ENCODE measurements around the gene PDE3A.

PDE3A gene

DNA sequence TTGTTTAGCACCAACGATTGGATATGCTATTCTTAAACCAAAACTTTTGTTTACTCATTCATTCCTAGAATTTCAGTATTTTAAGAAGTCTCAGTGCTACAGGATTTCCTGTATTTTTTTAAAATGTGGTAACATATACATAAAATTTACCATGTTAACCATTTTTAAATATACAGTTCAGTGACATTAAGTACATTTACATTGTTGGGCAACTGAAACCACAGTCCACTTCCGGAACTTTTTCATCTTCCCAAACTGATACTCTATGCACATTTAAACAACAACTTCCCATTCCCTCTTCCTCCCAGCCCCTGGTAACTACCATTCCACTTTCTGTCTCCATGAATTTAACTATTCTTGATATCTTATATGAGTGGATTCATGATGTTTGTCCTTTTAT lies 30.3 kb downstream of the PDE3A start:
- TF ChIP-seq, protein P1, sequence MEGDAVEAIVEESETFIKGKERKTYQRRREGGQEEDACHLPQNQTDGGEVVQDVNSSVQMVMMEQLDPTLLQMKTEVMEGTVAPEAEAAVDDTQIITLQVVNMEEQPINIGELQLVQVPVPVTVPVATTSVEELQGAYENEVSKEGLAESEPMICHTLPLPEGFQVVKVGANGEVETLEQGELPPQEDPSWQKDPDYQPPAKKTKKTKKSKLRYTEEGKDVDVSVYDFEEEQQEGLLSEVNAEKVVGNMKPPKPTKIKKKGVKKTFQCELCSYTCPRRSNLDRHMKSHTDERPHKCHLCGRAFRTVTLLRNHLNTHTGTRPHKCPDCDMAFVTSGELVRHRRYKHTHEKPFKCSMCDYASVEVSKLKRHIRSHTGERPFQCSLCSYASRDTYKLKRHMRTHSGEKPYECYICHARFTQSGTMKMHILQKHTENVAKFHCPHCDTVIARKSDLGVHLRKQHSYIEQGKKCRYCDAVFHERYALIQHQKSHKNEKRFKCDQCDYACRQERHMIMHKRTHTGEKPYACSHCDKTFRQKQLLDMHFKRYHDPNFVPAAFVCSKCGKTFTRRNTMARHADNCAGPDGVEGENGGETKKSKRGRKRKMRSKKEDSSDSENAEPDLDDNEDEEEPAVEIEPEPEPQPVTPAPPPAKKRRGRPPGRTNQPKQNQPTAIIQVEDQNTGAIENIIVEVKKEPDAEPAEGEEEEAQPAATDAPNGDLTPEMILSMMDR (IDR thresholded peaks at IDR 0.05), result no peak

DNA sequence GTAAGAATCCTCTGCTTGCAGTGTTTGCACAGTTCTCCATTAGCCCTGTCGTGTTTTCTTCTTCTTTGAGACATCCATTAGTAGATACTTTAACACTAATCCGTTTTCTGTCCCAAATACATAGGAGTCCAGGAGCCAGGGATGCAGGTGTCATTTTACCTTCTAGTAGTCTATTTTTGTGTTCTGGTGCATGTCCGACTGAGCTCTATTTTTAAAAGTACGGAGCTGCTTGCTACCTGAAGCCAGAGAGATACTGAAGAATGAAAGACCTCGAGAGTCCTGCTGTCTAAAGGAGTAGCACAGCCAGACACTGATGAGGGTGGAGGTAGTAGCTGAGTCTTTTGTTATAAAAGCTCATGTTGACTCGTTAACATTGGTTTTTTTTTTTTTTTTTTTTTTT lies 31.7 kb downstream of the PDE3A start:
- TF ChIP-seq, protein P1 (IDR thresholded peaks at IDR 0.05), result no peak

DNA sequence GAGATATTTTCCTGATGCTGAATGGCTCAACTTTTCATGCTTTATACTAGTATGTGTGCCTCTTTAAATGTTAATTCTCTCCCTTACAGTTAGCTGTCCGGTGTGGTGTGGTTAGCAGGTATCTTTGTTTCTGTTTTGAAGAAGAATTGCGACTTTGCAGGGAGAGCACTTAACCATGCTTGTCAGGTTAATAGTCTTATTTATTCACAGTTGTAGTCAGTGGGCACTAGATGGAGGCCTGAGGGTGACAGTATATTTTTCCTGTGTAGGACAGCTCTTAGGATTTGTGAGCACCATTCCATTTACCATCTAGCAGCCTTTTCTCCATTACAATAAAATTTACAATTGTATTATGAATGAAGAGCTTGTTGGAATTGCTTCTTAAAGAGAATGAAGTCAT lies 34.9 kb downstream of the PDE3A start:
- TF ChIP-seq, protein P1 (IDR thresholded peaks at IDR 0.05), result no peak

GRCh38 chr12:20404576-20405346 lies 36.4 kb downstream of the PDE3A start:
- TF ChIP-seq, protein P1 (IDR thresholded peaks at IDR 0.05), result no peak

DNA sequence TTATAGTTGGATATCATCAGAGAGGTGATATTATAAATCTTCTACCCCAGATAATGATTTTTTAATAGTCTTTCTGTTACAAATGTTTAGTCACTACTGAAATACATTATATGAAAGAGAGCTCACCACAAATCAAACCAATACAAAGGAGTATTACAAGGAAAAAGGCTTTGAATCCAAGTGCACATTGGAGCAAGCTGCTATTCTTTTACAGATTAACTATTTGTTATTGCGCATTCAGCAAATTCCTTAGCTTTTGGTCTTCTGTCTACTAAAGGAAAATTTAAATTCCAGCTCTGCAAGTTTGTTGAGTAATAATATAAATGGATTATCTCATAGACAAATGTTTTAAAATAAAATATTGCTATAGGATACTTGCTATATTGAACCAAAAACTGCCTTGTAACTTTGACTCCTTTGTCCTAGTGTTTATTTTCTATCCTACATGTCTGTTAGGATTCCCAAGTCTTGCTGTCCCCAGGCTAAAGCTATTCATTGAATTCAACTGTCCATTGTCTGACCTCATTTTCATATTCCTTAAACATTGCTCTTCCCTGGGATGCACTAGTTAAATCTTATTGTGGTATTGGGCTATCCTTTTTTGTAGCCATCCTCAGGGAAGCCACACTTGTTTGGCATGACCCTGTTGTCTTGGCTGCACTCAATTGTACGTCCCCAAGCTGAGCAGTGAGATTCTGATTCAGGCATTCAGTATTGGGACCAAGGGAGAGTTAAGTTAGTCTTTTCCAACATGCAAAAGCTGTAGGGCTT lies 41.5 kb downstream of the PDE3A start:
- TF ChIP-seq, protein P1 (IDR thresholded peaks at IDR 0.05), result no peak

GRCh38 chr12:20410734-20411133 lies 42.4 kb downstream of the PDE3A start:
- TF ChIP-seq, protein P1 (IDR thresholded peaks at IDR 0.05), result no peak

- TF ChIP-seq, protein P1 (IDR thresholded peaks at IDR 0.05), result no peak
Measured at GRCh38 chr12:20411345-20411744, 43.0 kb downstream of the PDE3A start.

Data from LNCAP (cell line).